ENCODE results near the gene MRPS27.
"Not testable (repeated sequence)": the region's sequence is repeated elsewhere in the genome, so short reads cannot be mapped to it uniquely, and the experiment has no call there.

The MRPS27 gene

GRCh38 chr5:72325566-72326305, 5.7 kb upstream of the MRPS27 start:
- no peak for DNase-seq

GRCh38 chr5:72324189-72324825, 4.3 kb upstream of the MRPS27 start:
- no peak for DNase-seq

- not testable (repeated sequence) for DNase-seq
These were observed 535 bp downstream of the MRPS27 start for GRCh38 chr5:72319435-72319975.

- no peak for DNase-seq
These were observed 5.4 kb downstream of the MRPS27 start for GRCh38 chr5:72314571-72315172.

- no peak for DNase-seq
These were observed 6.9 kb downstream of the MRPS27 start for GRCh38 chr5:72313141-72313540.

GRCh38 chr5:72308853-72309191, 11.2 kb downstream of the MRPS27 start:
- DNase-seq = no peak

GRCh38 chr5:72307968-72308852, 11.8 kb downstream of the MRPS27 start:
- peak; percentile 93 for DNase-seq

- DNase-seq = no peak
These were observed 12.5 kb downstream of the MRPS27 start for GRCh38 chr5:72307573-72307967.

GRCh38 chr5:72305194-72306142, 14.6 kb downstream of the MRPS27 start:
- no peak for DNase-seq

GRCh38 chr5:72302171-72302570, 17.9 kb downstream of the MRPS27 start:
- DNase-seq = no peak

GRCh38 chr5:72301557-72301956, 18.5 kb downstream of the MRPS27 start:
- DNase-seq = no peak

- no peak for DNase-seq
These were observed 19.3 kb downstream of the MRPS27 start for GRCh38 chr5:72300590-72301339.

- no peak for DNase-seq
These were observed 21.3 kb downstream of the MRPS27 start for GRCh38 chr5:72298711-72299110.

GRCh38 chr5:72298136-72298535, 21.9 kb downstream of the MRPS27 start:
- not testable (repeated sequence) for DNase-seq

GRCh38 chr5:72296256-72296655, 23.8 kb downstream of the MRPS27 start:
- DNase-seq = no peak

- DNase-seq = no peak
These were observed 24.5 kb downstream of the MRPS27 start for GRCh38 chr5:72295539-72295938.

- DNase-seq = no peak
These were observed 25.6 kb downstream of the MRPS27 start for GRCh38 chr5:72294473-72294872.

GRCh38 chr5:72293495-72294055, 26.5 kb downstream of the MRPS27 start:
- no peak for DNase-seq

- DNase-seq = no peak
These were observed 27.6 kb downstream of the MRPS27 start for GRCh38 chr5:72292411-72292810.

GRCh38 chr5:72291601-72292000, 28.4 kb downstream of the MRPS27 start:
- no peak for DNase-seq
